CD4-positive, alpha-beta T cell treated with Interferon gamma for 1 hour (primary cell): Measurements from ENCODE around the gene HSD11B1L.
A peak's percentile ranks its signal among the peaks of the same experiment; 100 is the strongest.
"Not testable (repeated sequence)": the region's sequence is repeated elsewhere in the genome, so short reads cannot be mapped to it uniquely, and the experiment has no call there.

Experiments
- DNase-seq: peaks from one replicate; pipeline ENCODE4 v3.0.0-alpha.2; 2020

HSD11B1L gene

DNA sequence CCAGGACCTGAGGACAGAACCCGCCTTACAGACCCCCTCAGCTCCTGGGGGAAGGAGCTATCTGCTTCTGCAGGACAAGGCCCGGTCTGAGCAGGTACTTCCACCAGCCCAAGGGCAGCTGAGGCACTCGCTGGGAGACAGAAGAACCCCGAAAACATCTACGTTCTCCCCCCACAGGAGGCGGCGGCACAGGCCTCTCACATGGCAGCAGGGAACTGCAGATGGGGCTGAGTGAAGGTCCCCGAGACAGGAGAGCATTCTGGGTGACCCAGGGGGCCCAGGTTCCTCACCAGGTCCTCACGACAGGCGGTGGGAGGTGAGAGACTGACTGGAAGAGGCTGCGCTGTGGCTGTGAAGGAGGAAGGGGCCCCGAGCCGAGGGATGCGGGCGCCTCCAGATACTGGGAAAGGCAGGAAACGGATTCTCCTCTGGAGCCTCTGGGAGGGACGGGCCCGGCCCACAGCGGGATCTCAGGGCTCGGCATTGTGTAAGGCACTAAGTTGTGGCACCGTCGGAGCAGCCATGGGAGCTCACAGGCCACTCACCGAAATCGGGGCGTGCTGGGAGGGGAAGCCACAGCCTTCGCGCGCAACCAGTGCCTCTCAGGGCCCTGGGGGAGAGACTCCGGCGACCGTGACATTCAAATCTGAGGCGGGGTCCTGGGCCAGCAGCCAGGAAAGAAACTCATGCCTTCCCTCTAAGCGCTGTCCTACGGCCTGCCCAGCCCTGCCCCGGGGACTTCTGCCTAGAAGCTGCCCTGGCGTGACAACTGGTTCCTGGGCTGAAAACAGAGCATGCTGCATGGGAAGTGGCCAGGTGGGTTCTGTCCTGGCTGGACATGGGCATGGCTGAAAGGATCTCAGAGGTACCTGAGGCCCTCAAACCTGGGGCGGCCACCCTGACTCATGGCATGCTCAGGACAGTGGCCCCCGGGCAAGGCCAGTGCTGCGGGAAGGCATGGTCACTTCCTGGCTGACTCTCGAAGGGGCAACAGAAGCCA is 23.3 kb downstream of the HSD11B1L start:
- DNase-seq = no peak

DNA sequence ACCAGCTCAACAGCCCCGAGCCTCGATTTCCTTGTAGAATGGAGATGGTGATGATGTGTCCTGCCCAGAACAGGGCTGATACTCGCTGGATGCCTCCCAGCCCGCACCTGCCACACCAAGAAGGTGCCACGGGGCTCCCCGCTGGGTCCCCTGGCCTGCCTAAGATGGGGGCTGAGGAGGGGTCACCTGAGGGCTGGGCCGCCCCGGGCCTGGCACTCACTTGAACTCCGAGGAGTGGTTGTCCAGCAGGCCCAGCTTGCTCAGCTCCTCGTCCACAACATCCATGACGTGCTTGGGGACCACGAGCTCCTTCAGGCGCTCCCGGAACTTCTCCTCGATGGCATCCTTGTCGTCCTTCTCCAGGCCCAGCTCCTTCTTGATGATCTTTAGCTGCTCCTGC is 24.7 kb downstream of the HSD11B1L start:
- DNase-seq = no peak

DNA sequence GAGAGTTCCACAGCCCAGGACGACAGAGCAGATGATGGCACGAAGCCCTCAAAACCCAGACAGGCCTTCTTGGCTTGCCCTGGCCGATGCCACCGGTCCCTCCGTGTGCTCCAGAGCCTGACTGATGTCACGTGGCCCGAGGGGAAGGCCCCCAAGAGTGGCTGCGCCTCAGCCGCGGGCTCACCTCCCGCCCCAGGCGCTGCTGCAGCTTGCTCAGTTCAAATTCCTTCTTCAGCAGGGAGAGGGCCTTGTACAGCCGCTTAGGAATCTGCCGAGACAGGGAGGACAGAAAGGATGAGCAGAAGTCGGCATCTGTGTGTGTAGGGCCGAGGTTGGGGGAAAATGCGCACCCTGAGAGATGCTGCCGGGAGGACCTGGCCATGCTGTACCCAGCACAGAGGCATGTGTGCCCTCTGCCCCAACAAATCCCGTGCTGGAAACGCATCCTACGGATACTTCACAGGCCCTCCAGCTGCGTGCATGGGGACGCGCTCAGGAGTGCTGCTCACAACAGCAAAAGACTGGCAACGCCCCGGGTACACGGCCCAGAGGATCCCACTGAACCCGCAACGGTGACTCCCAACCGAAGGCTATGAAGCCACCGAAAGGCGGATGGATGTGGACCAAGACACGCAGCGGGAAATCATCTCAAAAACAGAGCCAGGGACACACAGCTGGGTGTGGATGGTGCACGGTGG is 26.2 kb downstream of the HSD11B1L start:
- DNase-seq = no peak

DNA sequence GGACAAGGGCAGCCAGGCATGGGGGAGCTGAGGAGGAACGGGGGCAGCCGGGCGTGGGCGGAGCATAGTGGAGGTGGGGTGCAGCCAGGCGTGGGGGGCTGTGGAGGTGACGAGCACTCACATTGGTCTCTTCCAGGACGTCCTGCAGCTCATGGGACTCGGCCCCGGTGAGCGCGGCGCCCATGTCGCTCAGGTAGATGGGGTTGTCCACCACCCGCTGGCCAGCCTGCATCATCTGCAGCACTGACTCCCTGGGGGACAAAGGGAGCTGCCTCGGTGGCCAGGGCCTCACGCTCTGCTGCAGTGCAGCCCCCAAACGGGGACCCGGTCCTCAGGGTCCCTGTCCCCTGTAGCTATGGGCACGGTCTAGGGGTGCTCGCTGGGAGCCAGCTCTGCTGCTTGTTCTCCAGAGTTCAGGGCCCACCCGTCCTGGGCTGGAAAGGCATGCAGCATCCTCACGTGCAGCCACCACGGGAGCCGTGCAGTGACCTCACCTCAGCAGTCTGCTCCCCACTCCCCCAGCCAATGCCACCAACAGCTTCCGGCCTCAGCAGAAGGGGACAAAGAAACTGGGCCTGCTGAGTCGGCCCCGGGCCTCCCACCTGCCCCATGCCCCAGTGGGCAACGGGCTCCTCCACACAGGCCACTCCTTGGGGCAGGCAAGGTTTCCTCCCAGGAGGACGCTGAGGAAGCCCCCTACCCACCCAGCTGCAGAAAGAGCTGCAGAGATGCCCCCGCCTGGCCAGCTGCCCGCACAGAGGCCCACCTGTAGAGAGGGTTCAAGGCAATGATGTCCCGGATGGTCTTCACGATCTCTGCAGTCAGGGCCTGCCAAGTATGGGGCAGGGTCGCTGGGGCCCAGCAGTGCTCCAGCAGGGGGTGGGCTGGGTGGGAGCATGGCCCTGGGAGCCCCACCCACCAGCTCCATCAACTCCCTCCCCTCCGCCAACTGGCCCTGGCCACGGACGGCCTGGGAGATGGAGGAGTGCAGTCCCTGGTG is 27.0 kb downstream of the HSD11B1L start:
- DNase-seq = no peak

DNA sequence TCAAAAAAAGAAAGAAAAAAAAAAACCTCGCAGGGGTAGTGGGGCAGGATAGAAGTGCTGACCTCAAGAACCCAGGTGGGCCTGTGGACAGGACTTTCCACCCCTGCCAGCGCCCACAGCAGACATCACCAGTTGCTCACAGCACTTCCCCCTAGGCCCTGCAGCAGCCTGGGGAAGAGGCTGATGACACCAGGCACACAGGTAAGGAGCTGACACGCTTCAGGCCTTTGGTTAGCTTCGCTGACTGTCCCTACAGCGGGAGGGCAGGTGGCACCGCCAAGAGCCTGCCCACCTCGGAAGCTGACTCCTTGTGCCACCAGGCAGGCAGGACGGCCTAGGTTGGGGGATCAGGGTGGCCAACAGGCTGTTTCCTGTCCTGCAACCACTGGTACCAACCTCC is 30.2 kb downstream of the HSD11B1L start:
- DNase-seq = no peak

DNA sequence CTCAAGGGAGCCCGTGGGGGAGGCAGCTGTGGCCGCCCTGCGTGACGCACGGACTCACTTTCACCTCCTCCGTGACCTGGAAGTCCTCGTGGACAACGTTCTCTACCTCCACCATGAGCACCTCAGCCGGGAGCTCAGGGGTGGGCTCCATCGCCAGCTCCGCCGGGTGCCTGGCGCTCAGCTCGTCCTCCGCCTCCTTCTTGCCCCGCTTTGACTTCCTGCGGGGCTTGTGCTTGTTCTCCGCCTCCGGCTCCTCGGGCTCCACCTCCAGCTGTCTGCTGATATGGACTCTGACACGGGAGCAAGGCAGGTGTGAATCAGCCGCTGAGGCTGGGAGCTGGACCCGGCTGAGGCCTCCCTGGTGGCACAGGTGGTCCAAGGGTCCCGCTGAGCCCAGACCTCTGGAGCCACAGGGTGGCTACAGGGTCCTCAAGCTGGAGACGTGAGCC is 30.9 kb downstream of the HSD11B1L start:
- no peak for DNase-seq

DNA sequence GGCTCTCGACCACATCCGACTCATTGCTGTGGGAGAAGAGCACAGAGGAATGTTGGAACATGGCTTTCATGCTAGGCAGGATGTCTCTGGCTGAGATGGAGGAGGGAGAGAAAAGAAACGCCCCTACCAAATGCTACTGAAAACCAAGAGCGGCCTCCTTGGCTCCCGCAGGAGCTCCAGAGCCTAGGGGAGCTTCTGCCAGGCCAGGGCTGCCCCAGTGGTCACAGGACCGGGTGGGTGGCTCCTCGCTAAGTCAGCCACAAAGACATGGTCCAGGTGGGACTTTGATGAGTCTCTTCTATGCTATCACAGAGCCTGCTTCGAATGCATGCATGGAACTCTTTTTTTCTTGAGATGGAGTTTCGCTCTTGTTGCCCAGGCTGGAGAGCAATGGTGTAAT is 32.4 kb downstream of the HSD11B1L start:
- DNase-seq = no peak

DNA sequence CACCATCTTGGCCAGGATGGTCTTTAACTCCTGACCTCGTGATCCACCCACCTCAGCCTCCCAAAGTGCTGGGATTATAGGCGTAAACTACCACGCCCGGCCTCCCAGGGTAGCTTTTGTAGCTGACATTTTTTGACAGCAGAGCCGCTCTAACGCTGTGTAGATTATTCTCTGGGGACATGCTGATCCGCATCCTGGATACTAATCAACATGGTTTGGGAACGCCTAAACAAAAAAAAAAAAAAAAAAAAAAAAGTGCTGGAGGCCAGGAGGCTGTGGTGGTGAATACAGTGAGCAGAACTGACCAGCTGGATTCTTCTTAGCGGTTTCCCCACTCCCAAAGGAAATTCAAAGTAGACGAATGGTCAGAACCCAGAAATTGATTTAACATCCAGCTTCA is 34.0 kb downstream of the HSD11B1L start:
- no peak for DNase-seq

DNA sequence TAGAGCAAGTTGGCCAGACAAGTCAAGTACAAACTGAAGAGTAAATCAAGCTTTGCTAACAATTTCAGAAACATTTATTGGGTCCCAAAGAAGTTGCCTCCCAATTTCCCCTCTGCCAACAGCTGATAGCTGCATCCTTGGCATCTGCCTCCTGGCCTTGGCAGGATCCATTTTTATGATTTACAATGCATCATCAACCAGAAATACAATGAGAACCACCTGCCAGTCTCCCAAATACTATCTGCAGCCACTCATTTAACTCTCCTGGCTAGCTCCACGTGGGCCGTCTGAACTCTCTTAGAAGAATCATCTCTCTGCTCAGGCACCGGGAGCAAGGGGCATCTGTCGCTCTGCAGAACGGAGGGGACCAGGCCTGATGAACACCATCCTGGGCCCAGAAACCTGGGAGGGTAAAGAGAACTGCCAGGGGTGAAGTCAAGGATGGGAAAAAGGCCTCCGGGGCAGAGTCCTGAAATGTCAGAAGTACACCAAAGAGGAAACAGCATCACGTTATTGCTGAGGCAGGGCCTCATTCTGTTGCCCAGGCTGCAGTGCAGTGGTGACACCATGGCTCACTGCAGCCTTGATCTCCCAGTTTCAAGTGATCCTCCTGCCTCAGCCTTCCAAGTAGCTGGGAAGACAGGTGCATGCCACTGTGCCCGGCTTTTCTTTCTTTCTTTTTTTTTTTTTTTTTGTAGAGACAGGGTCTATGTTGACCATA is 36.5 kb downstream of the HSD11B1L start:
- no peak for DNase-seq

DNA sequence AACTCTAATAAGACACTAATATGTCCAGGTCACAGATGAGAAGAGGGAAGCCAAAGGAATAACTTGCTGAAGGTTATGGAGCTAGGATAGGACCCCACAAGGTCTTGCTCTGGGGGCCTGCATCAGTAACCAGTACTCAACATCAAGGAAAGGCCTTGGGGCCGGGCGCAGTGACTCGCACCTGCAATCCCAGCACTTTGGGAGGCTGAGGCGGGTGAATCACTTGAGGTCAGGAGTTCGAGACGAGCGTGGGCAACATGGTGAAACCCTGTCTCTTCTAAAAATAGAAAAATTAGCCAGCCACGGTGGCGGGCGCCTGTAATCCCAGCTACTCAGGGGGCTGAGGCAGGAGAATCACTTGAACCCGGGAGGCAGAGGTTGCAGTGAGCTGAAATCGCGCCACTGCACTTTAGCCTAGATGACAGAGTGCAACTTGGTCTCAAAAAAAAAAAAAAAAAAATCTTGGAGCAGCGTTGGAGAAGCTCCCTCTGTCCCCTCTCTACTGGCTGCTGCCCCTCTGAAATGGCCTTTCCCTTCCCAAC is 37.3 kb downstream of the HSD11B1L start:
- no peak for DNase-seq

DNA sequence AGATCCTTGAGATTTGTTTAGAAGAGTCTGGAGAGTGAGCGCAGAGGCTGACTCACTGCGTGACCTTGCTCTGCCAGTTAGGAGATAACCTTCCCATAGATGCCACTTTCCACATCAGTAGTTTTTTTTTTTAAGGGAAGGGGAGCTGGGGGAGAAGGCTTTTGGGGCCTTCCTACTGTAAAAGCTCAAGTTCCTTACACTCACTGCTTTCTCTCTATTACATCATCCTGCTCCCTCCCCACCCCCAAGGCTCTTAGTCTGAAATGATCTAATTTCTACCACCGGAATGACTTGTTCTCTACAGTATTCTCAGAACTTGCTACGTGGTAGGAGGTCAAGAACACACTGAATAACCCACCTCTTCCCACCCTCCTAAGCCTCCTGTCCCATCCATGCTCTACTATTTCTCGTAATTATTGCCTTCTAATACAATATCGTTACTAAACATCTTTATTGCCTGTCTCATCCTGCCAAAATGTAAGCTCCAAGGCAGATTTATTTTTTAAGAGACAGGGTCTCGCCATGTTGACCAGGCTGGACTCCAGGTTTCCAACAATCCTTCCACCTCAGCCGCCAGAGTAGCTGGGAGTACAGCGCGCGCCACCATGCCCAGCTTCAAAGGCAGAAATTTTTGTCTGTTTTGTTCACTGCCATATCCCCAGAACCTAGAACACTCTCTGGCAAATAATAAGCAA is 37.9 kb downstream of the HSD11B1L start:
- DNase-seq = no peak

DNA sequence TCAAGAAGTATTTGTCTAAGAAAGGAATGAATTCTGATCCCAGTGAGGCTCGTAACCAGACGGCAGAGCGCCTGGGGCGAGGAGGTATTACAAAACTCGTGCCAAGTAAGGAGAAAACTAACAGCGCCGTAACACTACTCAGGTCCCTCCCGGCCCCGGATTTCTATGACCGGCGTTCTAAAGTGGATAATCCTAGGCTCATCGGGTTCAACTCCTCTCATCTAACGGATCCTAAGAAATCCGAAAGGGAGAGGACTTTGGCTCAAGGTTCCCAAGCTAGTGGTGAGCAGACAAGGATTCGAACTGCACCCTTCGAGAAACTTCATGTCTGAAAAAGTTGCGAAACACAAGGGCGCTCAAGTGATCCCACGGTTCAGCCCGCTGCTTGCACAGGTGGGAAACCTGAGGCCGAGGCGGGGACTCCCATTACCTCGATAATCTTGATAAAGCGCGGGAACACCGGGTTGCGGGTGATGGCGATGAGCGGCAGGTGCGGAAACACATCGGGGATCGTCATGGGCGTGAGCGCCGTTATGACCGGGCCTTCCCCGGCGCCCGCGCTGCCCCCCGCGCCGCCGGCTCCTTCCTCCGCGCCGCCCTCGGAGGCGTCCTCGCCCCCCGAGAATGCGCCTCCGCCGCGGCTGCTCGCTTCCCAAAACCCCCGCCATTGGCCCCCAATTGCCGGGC is 38.6 kb downstream of the HSD11B1L start:
- no peak for DNase-seq

DNA sequence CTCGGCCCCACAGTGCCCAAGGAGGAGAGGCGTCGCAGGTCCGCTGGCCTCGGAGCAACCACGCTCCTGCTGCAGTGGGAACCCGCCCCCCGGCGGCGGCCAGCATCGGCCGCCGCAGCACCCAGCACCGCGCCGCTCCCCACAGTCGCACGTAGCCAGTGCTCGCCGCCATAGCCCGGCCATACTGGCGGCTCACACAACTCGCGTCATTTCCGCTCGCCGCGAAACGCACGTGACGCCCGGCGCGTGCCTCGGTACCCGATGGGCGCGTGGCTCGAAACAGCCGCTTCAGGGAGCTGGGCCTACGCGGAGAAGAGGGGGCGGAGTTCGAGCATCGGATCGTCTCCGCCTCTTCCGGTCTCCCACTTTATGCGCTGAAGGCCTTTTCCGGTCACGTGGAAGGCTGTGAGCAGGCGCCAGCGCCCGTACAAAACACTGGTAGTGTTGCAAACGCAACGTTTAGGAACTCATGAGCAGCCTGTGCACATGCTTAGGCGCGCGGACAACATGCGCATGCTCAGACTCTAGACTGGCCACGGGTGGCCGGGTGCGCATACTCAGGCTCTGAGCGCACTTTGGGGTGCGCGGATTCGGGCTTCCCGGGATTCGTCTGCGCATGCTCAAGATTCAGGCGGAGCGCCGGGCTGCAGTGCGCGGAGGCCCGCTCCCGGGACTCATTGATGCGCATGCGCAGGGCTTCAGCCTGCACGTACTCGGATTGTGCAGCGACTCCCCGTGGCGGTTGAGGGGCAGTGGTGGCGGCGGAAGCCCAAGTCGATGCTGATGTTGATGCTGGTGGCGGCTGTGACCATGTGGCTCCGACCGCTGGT is 39.3 kb downstream of the HSD11B1L start, which contains the start of the genes CATSPERD and LONP1:
Gene CATSPERD, plus strand, starts transcription at position 677 of the 830 bp plus-strand sequence. Its CDS starts 101 bp downstream, at position 778.
Gene LONP1, minus strand, starts transcription at position 186 of the 830 bp plus-strand sequence. Its CDS starts 14 bp downstream, at position 172.
- DNase-seq = peak; percentile 99

DNA sequence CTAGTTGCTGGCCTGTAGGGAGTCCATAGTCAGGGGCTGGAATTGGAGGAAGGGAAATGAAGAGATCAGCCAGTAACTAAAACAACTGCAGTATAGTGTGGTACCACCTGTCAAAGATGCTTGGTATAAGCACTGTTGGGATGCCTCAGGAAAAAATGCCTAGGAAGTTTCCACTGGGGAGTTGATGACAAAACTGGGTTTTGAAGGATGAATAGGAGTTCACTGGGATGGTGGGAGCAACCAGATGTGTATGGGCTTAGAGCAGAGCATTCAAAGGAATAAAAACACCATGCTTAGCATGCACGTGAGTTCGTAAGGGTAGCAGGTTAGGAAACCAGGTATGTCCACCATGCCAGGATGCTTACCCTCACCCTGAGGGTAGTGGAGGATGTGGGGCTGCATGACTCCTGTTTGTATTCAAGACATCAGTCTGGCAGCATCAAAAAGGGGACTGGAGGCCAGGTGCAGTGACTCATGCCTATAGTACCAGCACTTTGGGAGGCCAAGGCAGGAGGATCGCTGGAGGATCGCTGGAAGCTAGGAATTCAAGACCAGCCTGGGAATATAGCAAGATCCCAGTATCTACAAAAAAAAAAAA is 46.7 kb downstream of the HSD11B1L start:
- no peak for DNase-seq

DNA sequence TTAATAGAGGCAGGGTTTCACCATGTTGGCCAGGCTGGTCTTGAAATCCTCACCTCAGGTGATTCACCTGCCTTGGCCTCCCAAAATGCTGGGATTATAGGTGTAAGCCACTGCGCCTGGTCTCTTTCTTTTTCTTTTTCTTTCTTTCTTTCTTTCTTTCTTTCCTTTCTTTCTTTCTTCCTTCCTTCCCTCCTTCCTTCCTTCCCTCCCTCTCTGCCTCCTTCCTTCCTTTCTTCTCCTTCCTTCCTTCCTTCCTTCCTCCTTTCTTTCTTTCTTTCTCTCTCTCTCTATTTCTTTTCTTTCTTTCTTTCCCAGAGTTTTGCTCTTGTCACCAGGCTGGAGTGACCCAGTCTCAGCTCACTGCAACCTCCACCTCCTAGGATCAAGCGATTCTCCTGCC is 52.3 kb downstream of the HSD11B1L start:
- not testable (repeated sequence) for DNase-seq
